Activated naive CD8-positive, alpha-beta T cell treated with anti-CD3 and anti-CD28 coated beads for 36 hours (primary cell): ENCODE measurements around the gene TENT5C. TPM values are rescaled to one million over a fixed set of nuclear protein-coding genes. Genes with fewer than 3 reads are reported as not detected.

Source experiments
- DNase-seq: peaks from one replicate; pipeline ENCODE4 v3.0.0; 2021
- H3K27ac Mint-ChIP-seq: one replicate; pipeline ENCODE4 v1.8.0; 2022; ENCODE audit warnings: mild to moderate bottlenecking, moderate library complexity, mixed read lengths
- H3K27me3 Mint-ChIP-seq: one replicate; pipeline ENCODE4 v1.8.0; 2022; ENCODE audit warnings: mild to moderate bottlenecking, mixed read lengths
- H3K36me3 Mint-ChIP-seq: one replicate; pipeline ENCODE4 v1.8.0; 2021; ENCODE audit warnings: mild to moderate bottlenecking, mixed read lengths
- H3K4me1 Mint-ChIP-seq: one replicate; pipeline ENCODE4 v1.8.0; 2021; ENCODE audit warnings: mixed read lengths
- H3K4me3 Mint-ChIP-seq: one replicate; pipeline ENCODE4 v1.8.0; 2022; ENCODE audit warnings: mild to moderate bottlenecking, moderate library complexity, mixed read lengths
- H3K9me3 Mint-ChIP-seq: one replicate; pipeline ENCODE4 v1.8.0; 2022; ENCODE audit warnings: mixed read lengths
- total RNA-seq, 2 experiments: library from RNA; stranded (reverse); gene quantifications; one replicate each; pipeline ENCODE4 v1.2.3, GENCODE V29; 2021

TENT5C gene
- total RNA-seq, 2 experiments from 2014 or later = 4.2 TPM

- no peaks in the 10 kb centered on the region for H3K36me3 Mint-ChIP-seq
These were observed 25.0 kb upstream of the TENT5C start for GRCh38 chr1:117580882-117581281.

GRCh38 chr1:117581391-117581943 is 24.4 kb upstream of the TENT5C start:
- no peaks in the 10 kb centered on the region for H3K27me3 Mint-ChIP-seq
- no peaks in the 10 kb centered on the region for H3K9me3 Mint-ChIP-seq
- no peak overlapping the region for H3K27ac Mint-ChIP-seq
- H3K4me1 Mint-ChIP-seq = no peaks in the 10 kb centered on the region
- DNase-seq = no peak
- H3K4me3 Mint-ChIP-seq = no peak overlapping the region
- no peaks in the 10 kb centered on the region for H3K36me3 Mint-ChIP-seq

More at GRCh38 chr1:117580882-117581281, 25.0 kb upstream of the TENT5C start:
- Mint-ChIP-seq H3K27ac (no peak overlapping the region), H3K9me3 (no peaks in the 10 kb centered on the region), H3K4me3 (no peak overlapping the region), H3K4me1 (no peaks in the 10 kb centered on the region), H3K27me3 (no peaks in the 10 kb centered on the region)
- no peak for DNase-seq

GRCh38 chr1:117582451-117582850 is 23.4 kb upstream of the TENT5C start:
- H3K36me3 Mint-ChIP-seq = no peaks in the 10 kb centered on the region
- no peak overlapping the region for H3K27ac Mint-ChIP-seq
- H3K27me3 Mint-ChIP-seq = no peaks in the 10 kb centered on the region
- H3K9me3 Mint-ChIP-seq = no peaks in the 10 kb centered on the region
- H3K4me1 Mint-ChIP-seq = no peaks in the 10 kb centered on the region
- no peak for DNase-seq
- H3K4me3 Mint-ChIP-seq = no peak overlapping the region

- H3K27me3 Mint-ChIP-seq = no peaks in the 10 kb centered on the region
- H3K4me1 Mint-ChIP-seq = no peaks in the 10 kb centered on the region
- no peaks in the 10 kb centered on the region for H3K36me3 Mint-ChIP-seq
- no peak overlapping the region for H3K27ac Mint-ChIP-seq
- H3K4me3 Mint-ChIP-seq = no peak overlapping the region
- no peaks in the 10 kb centered on the region for H3K9me3 Mint-ChIP-seq
- no peak for DNase-seq
These were observed 22.6 kb upstream of the TENT5C start for GRCh38 chr1:117583247-117583646.

GRCh38 chr1:117584181-117584580 is 21.7 kb upstream of the TENT5C start:
- no peaks in the 10 kb centered on the region for H3K4me1 Mint-ChIP-seq
- H3K4me3 Mint-ChIP-seq = no peak overlapping the region
- H3K9me3 Mint-ChIP-seq = no peaks in the 10 kb centered on the region
- H3K36me3 Mint-ChIP-seq = no peaks in the 10 kb centered on the region
- H3K27me3 Mint-ChIP-seq = no peaks in the 10 kb centered on the region
- DNase-seq = no peak
- H3K27ac Mint-ChIP-seq = no peak overlapping the region

GRCh38 chr1:117585086-117585485 is 20.8 kb upstream of the TENT5C start:
- Mint-ChIP-seq H3K27me3 (no peaks in the 10 kb centered on the region), H3K36me3 (no peaks in the 10 kb centered on the region), H3K4me1 (no peaks in the 10 kb centered on the region), H3K9me3 (no peaks in the 10 kb centered on the region), H3K4me3 (no peak overlapping the region), H3K27ac (no peak overlapping the region)
- DNase-seq = no peak

- no peaks in the 10 kb centered on the region for H3K4me1 Mint-ChIP-seq
- no peaks in the 10 kb centered on the region for H3K9me3 Mint-ChIP-seq
These were observed 19.5 kb upstream of the TENT5C start for GRCh38 chr1:117586337-117586736.

GRCh38 chr1:117586747-117587498 is 18.9 kb upstream of the TENT5C start:
- no peaks in the 10 kb centered on the region for H3K27me3 Mint-ChIP-seq
- DNase-seq = no peak
- H3K4me1 Mint-ChIP-seq = no peaks in the 10 kb centered on the region
- no peak overlapping the region for H3K4me3 Mint-ChIP-seq
- H3K9me3 Mint-ChIP-seq = no peaks in the 10 kb centered on the region
- H3K27ac Mint-ChIP-seq = no peak overlapping the region
- H3K36me3 Mint-ChIP-seq = no peaks in the 10 kb centered on the region

More at GRCh38 chr1:117586337-117586736, 19.5 kb upstream of the TENT5C start:
- no peak overlapping the region for H3K27ac Mint-ChIP-seq
- H3K4me3 Mint-ChIP-seq = no peak overlapping the region
- DNase-seq = no peak
- no peaks in the 10 kb centered on the region for H3K27me3 Mint-ChIP-seq
- no peaks in the 10 kb centered on the region for H3K36me3 Mint-ChIP-seq

GRCh38 chr1:117587499-117588356 is 18.1 kb upstream of the TENT5C start:
- Mint-ChIP-seq H3K36me3 (no peaks in the 10 kb centered on the region), H3K9me3 (no peaks in the 10 kb centered on the region), H3K4me1 (no peaks in the 10 kb centered on the region), H3K27ac (no peak overlapping the region), H3K27me3 (no peaks in the 10 kb centered on the region), H3K4me3 (no peak overlapping the region)
- DNase-seq = no peak

GRCh38 chr1:117589544-117589943 is 16.3 kb upstream of the TENT5C start:
- no peak for DNase-seq
- Mint-ChIP-seq H3K27me3 (no peaks in the 10 kb centered on the region), H3K27ac (no peak overlapping the region), H3K4me1 (no peaks in the 10 kb centered on the region), H3K4me3 (no peak overlapping the region), H3K9me3 (no peaks in the 10 kb centered on the region), H3K36me3 (no peaks in the 10 kb centered on the region)

GRCh38 chr1:117590273-117590925 is 15.4 kb upstream of the TENT5C start:
- H3K36me3 Mint-ChIP-seq = no peaks in the 10 kb centered on the region
- H3K4me3 Mint-ChIP-seq = no peak overlapping the region
- no peaks in the 10 kb centered on the region for H3K9me3 Mint-ChIP-seq
- no peaks in the 10 kb centered on the region for H3K4me1 Mint-ChIP-seq
- no peaks in the 10 kb centered on the region for H3K27me3 Mint-ChIP-seq
- no peak for DNase-seq
- H3K27ac Mint-ChIP-seq = no peak overlapping the region

GRCh38 chr1:117591252-117591651 is 14.6 kb upstream of the TENT5C start:
- no peak overlapping the region for H3K27ac Mint-ChIP-seq

GRCh38 chr1:117592155-117592554 is 13.7 kb upstream of the TENT5C start:
- H3K4me3 Mint-ChIP-seq = no peak overlapping the region
- H3K36me3 Mint-ChIP-seq = no peaks in the 10 kb centered on the region
- H3K9me3 Mint-ChIP-seq = no peaks in the 10 kb centered on the region
- no peaks in the 10 kb centered on the region for H3K4me1 Mint-ChIP-seq
- DNase-seq = no peak
- H3K27me3 Mint-ChIP-seq = no peaks in the 10 kb centered on the region
- H3K27ac Mint-ChIP-seq = no peak overlapping the region

More at GRCh38 chr1:117591252-117591651, 14.6 kb upstream of the TENT5C start:
- no peak for DNase-seq
- Mint-ChIP-seq H3K4me1 (no peaks in the 10 kb centered on the region), H3K4me3 (no peak overlapping the region), H3K27me3 (no peaks in the 10 kb centered on the region), H3K9me3 (no peaks in the 10 kb centered on the region), H3K36me3 (no peaks in the 10 kb centered on the region)

GRCh38 chr1:117594261-117594990 is 11.4 kb upstream of the TENT5C start:
- H3K36me3 Mint-ChIP-seq = no peaks in the 10 kb centered on the region
- no peak overlapping the region for H3K27ac Mint-ChIP-seq

More at GRCh38 chr1:117594261-117594990, 11.4 kb upstream of the TENT5C start:
- Mint-ChIP-seq H3K27me3 (no peaks in the 10 kb centered on the region), H3K4me1 (no peaks in the 10 kb centered on the region), H3K9me3 (no peaks in the 10 kb centered on the region), H3K4me3 (no peak overlapping the region)
- DNase-seq = no peak
